Right atrium auricular region (tissue), 2 donors: ENCODE results near the gene PFKL. TPM values are rescaled to one million over a fixed set of nuclear protein-coding genes. Genes with fewer than 3 reads are reported as not detected.
"Not testable (repeated sequence)": the region's sequence is repeated elsewhere in the genome, so short reads cannot be mapped to it uniquely, and the experiment has no call there.

Experiments used
- DNase-seq: peaks from one replicate; pipeline ENCODE4 v3.0.0-alpha.2; 2019; ENCODE audit warnings: low spot score
- H3K27ac ChIP-seq, 2 donors: fragments of 200-600 bp; sonication (generic); 1 replicate in 1 of 2; 2 replicates in 1 of 2; pipeline ENCODE4 v1.5.1; 2016 to 2019
- H3K27me3 ChIP-seq, 2 donors: fragments of 200-600 bp; sonication (generic); one replicate each; pipeline versions ENCODE4 v1.5.1 to v1.6.0; 2017 to 2019
- H3K36me3 ChIP-seq: fragments of 200-600 bp; sonication (generic); one replicate; pipeline ENCODE4 v1.5.1; 2016
- H3K4me1 ChIP-seq, 2 donors: fragments of 200-600 bp; sonication (generic); one replicate each; pipeline versions ENCODE4 v1.5.1 to v1.6.0; 2017 to 2019
- H3K4me3 ChIP-seq, 2 donors: fragments of 200-600 bp; sonication (generic); 1 replicate in 1 of 2; 2 replicates in 1 of 2; pipeline ENCODE4 v1.5.1; 2017 to 2019; ENCODE audit warnings: mild to moderate bottlenecking in 1 of 2, moderate library complexity in 1 of 2
- H3K9me3 ChIP-seq, 2 donors: fragments of 200-600 bp; sonication (generic); one replicate each; pipeline ENCODE4 v1.5.1; 2019
- total RNA-seq, 2 donors: library from RNA; depleted of rRNA; stranded (reverse); fragments of >200 nt; gene quantifications; one replicate each; pipeline ENCODE4 v1.1.0, GENCODE V29; 2016
- TF ChIP-seq, protein P1 (sequence below), 2 donors: fragments of 200-600 bp; sonication (generic); IDR thresholded peaks; one replicate each; pipeline ENCODE4 v1.5.1; 2019; ENCODE audit warnings: antibody characterized with exemption in 2 of 2

PFKL gene
- total RNA-seq, 2 donors from 2014 or later: 28.0 to 45.7 TPM

DNA sequence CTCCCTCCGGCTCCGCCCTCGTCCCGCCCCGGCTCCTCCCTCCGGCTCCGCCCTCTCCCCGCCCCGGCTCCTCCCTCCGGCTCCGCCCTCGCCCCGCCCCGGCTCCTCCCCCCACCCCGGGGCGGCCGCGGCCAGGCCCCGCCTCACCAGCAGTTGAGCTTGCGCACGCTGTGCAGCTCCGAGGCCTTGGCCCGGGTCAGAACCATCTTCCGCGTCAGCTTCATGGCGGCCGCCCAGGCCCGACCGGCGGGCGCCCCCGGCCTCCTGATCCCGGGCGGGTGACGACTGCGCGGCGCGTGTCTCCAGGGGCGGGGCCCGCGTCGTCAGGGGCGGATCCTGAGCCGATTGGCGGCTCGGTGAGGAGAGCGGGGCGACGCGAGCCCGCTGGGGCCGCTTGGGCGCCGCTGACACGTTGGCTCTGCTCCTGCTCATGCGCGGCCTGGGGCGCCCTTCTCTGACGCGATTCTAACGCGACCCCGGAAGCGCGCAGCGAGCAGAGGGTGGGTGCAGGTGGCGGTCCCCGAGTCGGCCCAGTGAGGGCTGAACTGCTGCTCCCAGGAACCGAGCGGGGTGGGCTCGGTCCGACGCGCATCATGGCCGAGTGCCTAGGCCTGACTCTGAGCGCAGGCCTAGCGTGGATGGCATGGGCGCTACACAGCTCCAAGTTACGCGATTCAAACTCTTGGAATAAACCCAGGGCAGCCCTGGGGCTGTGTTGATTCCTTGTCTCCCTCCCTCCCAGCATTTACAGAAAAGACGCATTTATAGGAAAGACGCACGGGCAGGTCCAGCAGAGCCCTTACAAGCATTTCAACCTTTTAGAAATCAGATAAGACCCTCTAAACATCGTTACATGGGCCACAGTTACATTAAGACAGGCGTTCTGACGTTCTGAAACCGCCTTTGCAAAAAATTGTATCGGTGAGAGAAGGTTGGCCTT, 39.4 kb downstream of the PFKL start, which contains the start of gene CFAP410:
Gene CFAP410 (minus strand): TSS at position 420 of the 940 bp plus-strand sequence. CDS start 196 bp downstream, at position 224.
- TF ChIP-seq, protein P1, sequence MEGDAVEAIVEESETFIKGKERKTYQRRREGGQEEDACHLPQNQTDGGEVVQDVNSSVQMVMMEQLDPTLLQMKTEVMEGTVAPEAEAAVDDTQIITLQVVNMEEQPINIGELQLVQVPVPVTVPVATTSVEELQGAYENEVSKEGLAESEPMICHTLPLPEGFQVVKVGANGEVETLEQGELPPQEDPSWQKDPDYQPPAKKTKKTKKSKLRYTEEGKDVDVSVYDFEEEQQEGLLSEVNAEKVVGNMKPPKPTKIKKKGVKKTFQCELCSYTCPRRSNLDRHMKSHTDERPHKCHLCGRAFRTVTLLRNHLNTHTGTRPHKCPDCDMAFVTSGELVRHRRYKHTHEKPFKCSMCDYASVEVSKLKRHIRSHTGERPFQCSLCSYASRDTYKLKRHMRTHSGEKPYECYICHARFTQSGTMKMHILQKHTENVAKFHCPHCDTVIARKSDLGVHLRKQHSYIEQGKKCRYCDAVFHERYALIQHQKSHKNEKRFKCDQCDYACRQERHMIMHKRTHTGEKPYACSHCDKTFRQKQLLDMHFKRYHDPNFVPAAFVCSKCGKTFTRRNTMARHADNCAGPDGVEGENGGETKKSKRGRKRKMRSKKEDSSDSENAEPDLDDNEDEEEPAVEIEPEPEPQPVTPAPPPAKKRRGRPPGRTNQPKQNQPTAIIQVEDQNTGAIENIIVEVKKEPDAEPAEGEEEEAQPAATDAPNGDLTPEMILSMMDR (IDR thresholded peaks at IDR 0.05): peak in 1 of 2 donors; percentile 14
- H3K4me1 ChIP-seq: peaks cover 0 to 18% of the 10 kb centered on the region in 2 donors
- no peaks in the 10 kb centered on the region for H3K9me3 ChIP-seq
- H3K27ac ChIP-seq: peak within 1 kb of the TSS; percentile 95 to 99
- peaks cover 15% of the 10 kb centered on the region for H3K36me3 ChIP-seq
- H3K4me3 ChIP-seq: peak within 1 kb of the TSS; percentile 85 to 93
- no peaks in the 10 kb centered on the region for H3K27me3 ChIP-seq
- peak; percentile 94 for DNase-seq

DNA sequence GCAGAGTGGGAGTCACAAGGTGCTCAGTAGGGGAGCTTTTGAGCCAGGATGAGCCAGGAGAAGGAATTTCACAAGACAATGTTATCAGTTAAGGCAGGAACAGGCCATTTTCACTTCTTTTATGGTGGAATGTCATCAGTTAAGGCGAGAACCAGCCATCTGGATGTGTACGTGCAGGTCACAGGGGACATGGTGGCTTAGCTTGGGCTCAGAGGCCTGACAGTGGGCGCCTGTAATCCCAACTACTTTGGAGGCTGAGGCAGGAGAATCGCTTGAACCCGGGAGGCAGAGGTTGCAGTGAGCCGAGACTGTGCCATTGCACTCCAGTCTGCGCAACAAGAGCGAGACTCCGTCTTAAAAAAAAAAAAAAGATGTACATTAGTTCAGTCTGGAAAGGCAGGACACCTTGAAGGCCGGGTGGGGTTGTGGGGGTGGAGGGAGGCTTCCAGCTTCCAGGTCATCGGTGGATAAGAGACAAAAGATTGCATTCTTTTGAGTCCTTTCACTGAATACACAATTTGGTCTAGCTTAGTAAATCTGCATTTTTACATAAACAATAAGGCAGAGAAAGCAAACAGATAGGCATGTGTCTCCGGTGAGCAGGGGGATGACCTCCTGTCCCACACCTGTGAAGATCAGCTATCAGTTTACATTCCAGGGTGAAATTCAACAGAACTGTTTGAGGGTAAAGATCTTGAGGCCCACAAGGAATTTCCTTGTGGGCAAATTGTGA, 42.0 kb downstream of the PFKL start:
- peaks cover 0 to 18% of the 10 kb centered on the region in 2 donors for H3K4me1 ChIP-seq
- not testable (repeated sequence) for H3K9me3 ChIP-seq, H3K4me3 ChIP-seq, H3K27ac ChIP-seq, DNase-seq, H3K27me3 ChIP-seq, H3K36me3 ChIP-seq

DNA sequence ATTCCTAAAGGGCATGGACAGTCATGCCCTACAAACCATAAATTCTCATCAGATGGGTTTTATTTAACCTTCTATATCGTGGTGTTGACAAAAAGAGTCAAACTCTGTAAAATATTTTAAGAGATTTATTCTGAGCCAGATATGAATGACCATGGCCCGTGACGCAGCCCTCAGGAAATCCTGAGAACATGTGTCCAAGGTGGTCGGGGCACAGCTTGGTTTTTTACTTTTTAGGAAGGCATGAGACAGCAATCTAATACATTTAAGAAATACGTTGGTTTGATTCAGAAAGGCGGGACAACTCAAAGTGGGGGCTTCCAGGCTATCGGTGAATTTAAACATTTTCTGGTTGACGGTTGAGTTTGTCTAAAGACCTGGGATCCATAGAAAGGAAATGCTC, 43.1 kb downstream of the PFKL start:
- H3K4me1 ChIP-seq: peaks cover 0 to 12% of the 10 kb centered on the region in 2 donors
- not testable (repeated sequence) for H3K36me3 ChIP-seq, H3K9me3 ChIP-seq, H3K27ac ChIP-seq, DNase-seq, H3K27me3 ChIP-seq, H3K4me3 ChIP-seq

DNA sequence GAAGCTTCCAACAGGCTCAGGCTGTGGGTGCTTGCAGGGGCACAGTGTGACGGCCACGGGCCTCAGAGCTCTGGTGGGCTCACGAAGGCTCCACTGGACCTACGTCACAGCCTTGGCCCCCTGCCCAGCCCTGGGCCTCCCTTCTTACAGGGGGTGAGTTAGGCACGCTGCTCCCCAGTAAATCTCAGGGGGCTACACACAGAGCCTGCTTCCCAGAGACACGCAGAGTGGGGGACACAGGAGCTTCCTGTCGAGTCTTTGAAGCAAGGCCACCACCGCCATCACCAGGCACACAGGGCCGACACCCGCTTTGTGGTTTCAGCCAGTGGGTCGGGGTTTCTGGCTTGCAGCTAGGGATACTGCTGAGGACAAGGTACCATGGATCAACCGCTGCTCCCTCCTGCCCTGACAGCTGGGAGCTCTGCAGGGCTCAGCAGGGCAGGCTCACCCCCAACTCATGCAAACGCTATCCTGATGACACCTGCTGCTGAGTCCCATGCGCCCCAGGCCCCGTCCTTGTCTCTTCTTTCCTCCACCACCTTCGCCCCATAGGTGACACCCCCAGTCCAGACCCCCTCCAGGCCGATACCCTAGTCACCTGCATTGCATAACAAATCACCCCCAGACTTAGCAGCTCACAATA, 44.8 kb downstream of the PFKL start:
- no peak for DNase-seq
- Histone ChIP-seq H3K4me1 (peaks cover 0 to 7% of the 10 kb centered on the region in 2 donors), H3K4me3 (no peak overlapping the region), H3K27me3 (no peaks in the 10 kb centered on the region), H3K9me3 (no peaks in the 10 kb centered on the region), H3K36me3 (no peaks in the 10 kb centered on the region), H3K27ac (no peak overlapping the region)
- TF ChIP-seq, protein P1 (IDR thresholded peaks at IDR 0.05): no peak

DNA sequence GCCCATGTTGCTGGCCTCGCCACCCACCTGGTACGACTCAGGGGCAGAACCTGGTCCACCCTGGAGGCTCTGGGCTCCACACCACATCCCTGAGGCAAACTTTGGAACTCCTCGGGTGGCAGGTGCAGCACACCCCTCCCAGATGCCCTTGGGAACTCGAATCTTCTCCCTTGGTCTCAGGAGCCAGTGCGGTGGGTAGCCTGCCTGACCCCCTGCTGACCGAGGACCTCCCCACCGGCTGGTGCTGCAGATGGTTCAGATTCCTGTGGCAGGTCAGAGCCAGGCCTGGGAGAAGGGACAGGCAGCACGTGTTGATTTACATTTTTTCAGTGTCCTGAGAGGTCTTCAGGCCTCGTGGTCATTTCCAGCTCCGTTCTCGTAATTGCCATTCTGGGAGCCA, 45.6 kb downstream of the PFKL start:
- H3K9me3 ChIP-seq: no peaks in the 10 kb centered on the region
- H3K27me3 ChIP-seq: no peaks in the 10 kb centered on the region
- peaks cover 0 to 4% of the 10 kb centered on the region in 2 donors for H3K4me1 ChIP-seq
- no peak for DNase-seq
- TF ChIP-seq, protein P1 (IDR thresholded peaks at IDR 0.05): no peak
- H3K4me3 ChIP-seq: no peak overlapping the region
- H3K36me3 ChIP-seq: no peaks in the 10 kb centered on the region
- H3K27ac ChIP-seq: no peak overlapping the region

DNA sequence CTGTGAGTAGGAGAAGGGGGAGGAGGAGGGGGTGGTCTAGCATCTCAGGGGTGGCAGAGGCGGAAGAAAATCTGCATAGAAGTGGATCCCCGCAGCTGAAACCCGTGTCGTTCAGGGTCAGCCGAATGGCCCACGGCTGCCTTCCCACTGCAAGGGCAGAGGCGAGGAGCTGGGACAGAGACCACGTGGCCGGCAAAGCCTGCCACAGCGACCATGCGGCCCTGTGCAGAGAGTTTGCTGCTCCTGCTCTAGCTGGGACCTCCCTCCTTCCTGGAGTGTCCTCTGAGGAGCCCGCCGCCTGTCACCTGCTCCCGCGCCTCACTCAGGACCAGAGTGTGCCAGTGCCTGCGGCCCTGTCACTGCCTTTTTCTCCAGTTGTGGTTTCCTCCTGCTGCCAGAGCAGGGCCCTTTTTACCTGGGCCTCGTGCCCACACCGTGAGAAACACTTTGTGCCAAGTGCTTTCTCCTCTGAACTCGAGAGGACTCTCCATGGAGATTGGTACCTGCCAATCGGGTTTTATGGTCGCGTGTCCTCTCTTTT, 48.1 kb downstream of the PFKL start:
- Histone ChIP-seq H3K4me1 (peaks cover 0 to 7% of the 10 kb centered on the region in 2 donors), H3K36me3 (no peaks in the 10 kb centered on the region), H3K27ac (no peak overlapping the region), H3K27me3 (peaks cover 0 to 3% of the 10 kb centered on the region in 2 donors), H3K4me3 (no peak overlapping the region), H3K9me3 (no peaks in the 10 kb centered on the region)
- TF ChIP-seq, protein P1 (IDR thresholded peaks at IDR 0.05): no peak
- no peak for DNase-seq
